NOMO-1 treated with dmso at 0.1 percent for 144 hours (cell line): Measurements from ENCODE around the gene PRKG1.

Source experiments
- DNase-seq: peaks from one replicate; lab custom pipeline; 2025; ENCODE audit not compliant: unreplicated experiment; lab: John Stamatoyannopoulos, UW

PRKG1 gene

GRCh38 chr10:51075873-51076229, 1.6 kb downstream of the PRKG1 start:
- no peak for DNase-seq

GRCh38 chr10:51076299-51076841, 2.1 kb downstream of the PRKG1 start:
- no peak for DNase-seq

GRCh38 chr10:51077074-51077473, 2.8 kb downstream of the PRKG1 start:
- no peak for DNase-seq

- no peak for DNase-seq
These were observed 3.2 kb downstream of the PRKG1 start for GRCh38 chr10:51077507-51077906.

GRCh38 chr10:51079331-51079730, 5.0 kb downstream of the PRKG1 start:
- no peak for DNase-seq

- DNase-seq, result no peak
These were observed 5.5 kb downstream of the PRKG1 start for GRCh38 chr10:51079766-51080165.

- DNase-seq, result no peak
These were observed 6.2 kb downstream of the PRKG1 start for GRCh38 chr10:51080311-51081006.

GRCh38 chr10:51082857-51083256, 8.6 kb downstream of the PRKG1 start:
- DNase-seq, result no peak

GRCh38 chr10:51083356-51083853, 9.1 kb downstream of the PRKG1 start:
- DNase-seq, result no peak

- no peak for DNase-seq
These were observed 10.9 kb downstream of the PRKG1 start for GRCh38 chr10:51085204-51085603.

GRCh38 chr10:51086710-51087109, 12.4 kb downstream of the PRKG1 start:
- DNase-seq, result no peak

- no peak for DNase-seq
These were observed 12.8 kb downstream of the PRKG1 start for GRCh38 chr10:51087114-51087513.

GRCh38 chr10:51090190-51090589, 15.9 kb downstream of the PRKG1 start:
- no peak for DNase-seq

- DNase-seq, result no peak
These were observed 18.1 kb downstream of the PRKG1 start for GRCh38 chr10:51092402-51092801.

- DNase-seq, result no peak
These were observed 21.2 kb downstream of the PRKG1 start for GRCh38 chr10:51095444-51095843.

GRCh38 chr10:51097546-51097945, 23.3 kb downstream of the PRKG1 start:
- no peak for DNase-seq

- no peak for DNase-seq
These were observed 25.9 kb downstream of the PRKG1 start for GRCh38 chr10:51100221-51100620.

- DNase-seq, result no peak
These were observed 29.4 kb downstream of the PRKG1 start for GRCh38 chr10:51103554-51104217.

GRCh38 chr10:51106311-51106945, 32.1 kb downstream of the PRKG1 start:
- no peak for DNase-seq

GRCh38 chr10:51108406-51108805, 34.1 kb downstream of the PRKG1 start:
- DNase-seq, result no peak

- DNase-seq, result no peak
These were observed 35.7 kb downstream of the PRKG1 start for GRCh38 chr10:51109801-51110533.
